MCF 10A (cell line): Measurements from ENCODE around the gene BRAT1. TPM values are rescaled to one million over a fixed set of nuclear protein-coding genes. Genes with fewer than 3 reads are reported as not detected.

Source experiments
- BruUV-seq: library from RNA; stranded (reverse); fragments of 400-500 nt; replicated peaks from 2 replicates; lab custom pipeline; 2021; lab: Mats Ljungman, UMichigan
- CTCF ChIA-PET: fragments of 300-600 bp; sonication (Branson Sonifier 250); formaldehyde crosslinking; extraction: SDS; loops from one replicate; lab custom pipeline; 2021; ENCODE audit warnings: antibody characterized with exemption, inconsistent platforms; lab: Yijun Ruan, JAX
- POLR2A ChIA-PET: fragments of 300-600, 350-650 bp; sonication (Branson Sonifier 250); formaldehyde crosslinking; extraction: SDS; loops from one replicate; lab custom pipeline; 2020; ENCODE audit warnings: antibody characterized with exemption, inconsistent platforms; lab: Yijun Ruan, JAX
- DNase-seq: peaks from one replicate; pipeline ENCODE4 v3.0.0-alpha.2; 2018; ENCODE audit not compliant: unreplicated experiment
- H3K27ac Mint-ChIP-seq: one replicate; pipeline ENCODE4 v1.8.0; 2022; ENCODE audit warnings: mild to moderate bottlenecking, low read depth, mixed read lengths; ENCODE audit not compliant: unreplicated experiment
- H3K27me3 Mint-ChIP-seq: one replicate; pipeline ENCODE4 v1.8.0; 2022; ENCODE audit warnings: mixed read lengths; ENCODE audit not compliant: insufficient read depth, unreplicated experiment
- H3K36me3 Mint-ChIP-seq: one replicate; pipeline ENCODE4 v1.8.0; 2022; ENCODE audit warnings: mild to moderate bottlenecking, moderate library complexity, mixed read lengths; ENCODE audit not compliant: insufficient read depth, unreplicated experiment
- H3K4me1 Mint-ChIP-seq: one replicate; pipeline ENCODE4 v1.8.0; 2022; ENCODE audit warnings: mixed read lengths; ENCODE audit not compliant: insufficient read depth, unreplicated experiment
- H3K4me3 Mint-ChIP-seq: one replicate; pipeline ENCODE4 v1.8.0; 2022; ENCODE audit warnings: mild to moderate bottlenecking, moderate library complexity, mixed read lengths; ENCODE audit not compliant: unreplicated experiment
- H3K9me3 Mint-ChIP-seq: one replicate; pipeline ENCODE4 v1.8.0; 2022; ENCODE audit warnings: mixed read lengths; ENCODE audit not compliant: unreplicated experiment
- intact Hi-C: fragments of 100-400 bp; cut with micrococcal nuclease; formaldehyde crosslinking; loops from 2 replicates; pipeline ENCODE4 v1.14.1; 2022
- total RNA-seq: library from RNA; stranded (reverse); gene quantifications from 2 replicates; pipeline ENCODE4 v1.2.3, GENCODE V29; 2022
- TF ChIP-seq, protein P1 (sequence below): fragments of 200-600 bp; IDR thresholded peaks from one replicate; pipeline ENCODE4 v1.8.0; 2022; ENCODE audit warnings: antibody characterized with exemption, mild to moderate bottlenecking; ENCODE audit not compliant: unreplicated experiment

Gene BRAT1
- total RNA-seq, 1 experiment from 2014 or later: 18.0 TPM

DNA sequence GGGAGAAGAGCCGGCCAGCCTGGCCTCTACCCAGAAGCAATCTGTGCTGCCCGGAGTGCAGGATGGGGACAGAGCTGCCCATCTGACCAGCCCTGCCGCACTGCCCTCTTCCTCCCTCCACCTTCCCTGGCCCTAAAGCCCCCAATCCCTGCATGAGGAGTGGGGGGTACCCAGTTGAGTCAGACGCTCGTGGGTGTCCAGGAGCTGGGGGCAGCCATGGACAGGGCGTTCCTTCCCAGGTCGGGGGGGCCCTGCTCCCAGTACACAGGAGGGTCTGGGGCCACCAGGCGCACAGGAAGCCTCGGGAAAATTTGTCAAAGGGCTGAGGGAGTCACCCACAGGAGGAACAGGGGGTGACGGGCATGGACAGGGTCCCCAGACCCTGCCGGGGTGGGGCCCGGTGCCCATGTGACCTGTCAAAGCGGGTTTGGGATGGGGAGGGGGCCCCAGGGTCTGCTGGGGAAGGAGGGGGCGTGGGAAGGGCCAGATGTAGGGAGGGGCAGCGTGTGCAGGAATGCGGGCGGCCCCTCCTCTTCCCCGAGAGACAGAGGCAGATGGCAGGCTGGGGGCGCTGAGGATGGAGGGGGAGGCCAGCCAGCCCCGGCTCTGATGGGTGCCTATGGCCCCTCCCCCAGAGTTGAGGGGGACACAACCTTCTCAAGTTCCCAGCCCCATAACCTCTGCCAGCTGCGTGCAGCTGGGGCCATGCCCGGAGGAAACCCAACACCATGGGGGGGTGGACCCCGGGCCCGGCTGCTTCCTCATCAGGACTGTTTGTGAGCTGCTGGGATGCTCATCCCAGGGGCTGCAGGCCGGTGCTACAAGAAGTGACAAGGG lies 57.6 kb downstream of the BRAT1 start:
- Mint-ChIP-seq H3K27ac (no peak overlapping the region), H3K4me1 (peaks cover 7% of the 10 kb centered on the region), H3K9me3 (no peaks in the 10 kb centered on the region), H3K4me3 (no peak overlapping the region), H3K36me3 (no peaks in the 10 kb centered on the region), H3K27me3 (peaks cover 13% of the 10 kb centered on the region)
- BruUV-seq: no TSS peak
- CTCF ChIA-PET: no interaction called here
- POLR2A ChIA-PET: no interaction called here
- intact Hi-C loops: no loop called here
- no peak for DNase-seq
- TF ChIP-seq, protein P1, sequence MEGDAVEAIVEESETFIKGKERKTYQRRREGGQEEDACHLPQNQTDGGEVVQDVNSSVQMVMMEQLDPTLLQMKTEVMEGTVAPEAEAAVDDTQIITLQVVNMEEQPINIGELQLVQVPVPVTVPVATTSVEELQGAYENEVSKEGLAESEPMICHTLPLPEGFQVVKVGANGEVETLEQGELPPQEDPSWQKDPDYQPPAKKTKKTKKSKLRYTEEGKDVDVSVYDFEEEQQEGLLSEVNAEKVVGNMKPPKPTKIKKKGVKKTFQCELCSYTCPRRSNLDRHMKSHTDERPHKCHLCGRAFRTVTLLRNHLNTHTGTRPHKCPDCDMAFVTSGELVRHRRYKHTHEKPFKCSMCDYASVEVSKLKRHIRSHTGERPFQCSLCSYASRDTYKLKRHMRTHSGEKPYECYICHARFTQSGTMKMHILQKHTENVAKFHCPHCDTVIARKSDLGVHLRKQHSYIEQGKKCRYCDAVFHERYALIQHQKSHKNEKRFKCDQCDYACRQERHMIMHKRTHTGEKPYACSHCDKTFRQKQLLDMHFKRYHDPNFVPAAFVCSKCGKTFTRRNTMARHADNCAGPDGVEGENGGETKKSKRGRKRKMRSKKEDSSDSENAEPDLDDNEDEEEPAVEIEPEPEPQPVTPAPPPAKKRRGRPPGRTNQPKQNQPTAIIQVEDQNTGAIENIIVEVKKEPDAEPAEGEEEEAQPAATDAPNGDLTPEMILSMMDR: no peak

GRCh38 chr7:2497065-2497464 lies 58.3 kb downstream of the BRAT1 start:
- TF ChIP-seq, protein P1: no peak
- Mint-ChIP-seq H3K27ac (no peak overlapping the region), H3K4me3 (no peak overlapping the region)

DNA sequence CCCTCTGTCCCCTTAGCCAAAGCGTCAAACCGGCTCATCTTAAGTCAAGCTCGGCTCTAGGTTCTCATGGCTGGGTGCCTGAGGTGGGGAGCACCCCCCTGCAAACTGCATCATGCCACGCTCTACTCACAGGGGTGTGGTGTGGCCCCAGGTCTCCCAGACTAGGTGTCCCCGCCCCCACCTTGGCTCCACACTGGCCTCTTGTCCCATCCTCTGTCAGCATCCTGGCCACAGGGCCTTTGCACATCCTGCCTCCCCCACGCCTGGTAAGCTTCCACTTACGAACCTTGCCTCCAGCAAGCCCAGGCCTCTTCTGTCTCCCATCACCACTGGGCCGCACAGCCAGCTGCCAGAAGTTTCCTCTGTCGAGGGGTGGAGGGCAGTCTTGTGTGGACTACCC lies 58.9 kb downstream of the BRAT1 start:
- DNase-seq: no peak
- Mint-ChIP-seq H3K9me3 (peaks cover 11% of the 10 kb centered on the region), H3K4me1 (peaks cover 7% of the 10 kb centered on the region), H3K36me3 (no peaks in the 10 kb centered on the region), H3K4me3 (no peak overlapping the region), H3K27ac (no peak overlapping the region), H3K27me3 (peaks cover 26% of the 10 kb centered on the region)
- TF ChIP-seq, protein P1: no peak
- no TSS peak for BruUV-seq
- ChIA-PET CTCF (interaction anchor here (0.9 kb wide), 1 partner anchor 27 kb away, joined by 4 read pairs; no protein-coding TSS in a partner anchor), POLR2A (no interaction called here)
- intact Hi-C loops: no loop called here

More at GRCh38 chr7:2497065-2497464, 58.3 kb downstream of the BRAT1 start:
- ChIA-PET CTCF (interaction anchor here (0.7 kb wide), 1 partner anchor 459 kb away, joined by 3 read pairs; no protein-coding TSS in a partner anchor), POLR2A (interaction anchor here (0.5 kb wide), 1 partner anchor 89 kb away, joined by 3 read pairs; no protein-coding TSS in a partner anchor)
- no TSS peak for BruUV-seq
- Mint-ChIP-seq H3K4me1 (peaks cover 7% of the 10 kb centered on the region), H3K27me3 (peaks cover 19% of the 10 kb centered on the region), H3K9me3 (peaks cover 4% of the 10 kb centered on the region), H3K36me3 (no peaks in the 10 kb centered on the region)
- DNase-seq: no peak
- intact Hi-C loops: no loop called here
